Stomach smooth muscle (tissue), 2 donors: ENCODE measurements around the gene PRKAR1B.
"Not testable (repeated sequence)": the region's sequence is repeated elsewhere in the genome, so short reads cannot be mapped to it uniquely, and the experiment has no call there.

Experiments used
- H3K27ac ChIP-seq: one replicate; pipeline ENCODE4 v1.7.0; 2013; ENCODE audit warnings: mild to moderate bottlenecking, low read length, inconsistent platforms
- H3K27me3 ChIP-seq, 2 donors: one replicate each; pipeline ENCODE4 v1.7.0; 2013; ENCODE audit warnings: low read length in 2 of 2; ENCODE audit not compliant: insufficient read depth in 2 of 2, control insufficient read depth in 1 of 2
- H3K36me3 ChIP-seq, 2 donors: one replicate each; pipeline ENCODE4 v1.7.0; 2013; ENCODE audit warnings: low read length in 2 of 2; ENCODE audit not compliant: control insufficient read depth in 2 of 2, insufficient read depth in 2 of 2
- H3K4me1 ChIP-seq: one replicate; pipeline ENCODE4 v1.7.0; 2013; ENCODE audit warnings: low read length; ENCODE audit not compliant: control insufficient read depth, insufficient read depth
- H3K4me3 ChIP-seq, 2 donors: one replicate each; pipeline ENCODE4 v1.7.0; 2013; ENCODE audit warnings: low read length in 2 of 2
- H3K9ac ChIP-seq, 2 donors: one replicate each; pipeline ENCODE4 v1.7.0; 2013; ENCODE audit warnings: low read length in 2 of 2, mild to moderate bottlenecking in 1 of 2
- H3K9me3 ChIP-seq, 2 donors: one replicate each; pipeline ENCODE4 v1.7.0; 2013; ENCODE audit warnings: low read length in 2 of 2; ENCODE audit not compliant: control insufficient read depth in 2 of 2
- donor health status: healthy.
- donor health status: Pancreatic carcinoma.

PRKAR1B gene

GRCh38 chr7:747186-747585, 20.1 kb upstream of the PRKAR1B start:
- H3K27ac ChIP-seq = no peak overlapping the region
- H3K4me3 ChIP-seq = no peak overlapping the region
- peaks cover 11 to 19% of the 10 kb centered on the region in 2 donors for H3K36me3 ChIP-seq
- H3K4me1 ChIP-seq = peaks cover 2% of the 10 kb centered on the region
- H3K9me3 ChIP-seq = no peaks in the 10 kb centered on the region
- H3K27me3 ChIP-seq = no peaks in the 10 kb centered on the region
- no peak overlapping the region for H3K9ac ChIP-seq

- peaks cover 2% of the 10 kb centered on the region for H3K4me1 ChIP-seq
- H3K27ac ChIP-seq = no peak overlapping the region
- no peak overlapping the region for H3K9ac ChIP-seq
- no peak overlapping the region for H3K4me3 ChIP-seq
- no peaks in the 10 kb centered on the region for H3K9me3 ChIP-seq
- peaks cover 15 to 23% of the 10 kb centered on the region in 2 donors for H3K36me3 ChIP-seq
- H3K27me3 ChIP-seq = no peaks in the 10 kb centered on the region
These were observed 19.3 kb upstream of the PRKAR1B start for GRCh38 chr7:746155-747061.

- Histone ChIP-seq H3K36me3 (peaks cover 15 to 30% of the 10 kb centered on the region in 2 donors), H3K27ac (no peak overlapping the region), H3K27me3 (no peaks in the 10 kb centered on the region), H3K4me3 (no peak overlapping the region), H3K4me1 (peaks cover 2% of the 10 kb centered on the region), H3K9me3 (no peaks in the 10 kb centered on the region), H3K9ac (no peak overlapping the region)
These were observed 18.5 kb upstream of the PRKAR1B start for GRCh38 chr7:745431-746154.

- no peak overlapping the region for H3K4me3 ChIP-seq
- no peaks in the 10 kb centered on the region for H3K9me3 ChIP-seq
- H3K27me3 ChIP-seq = no peaks in the 10 kb centered on the region
- H3K36me3 ChIP-seq = peaks cover 15 to 35% of the 10 kb centered on the region in 2 donors
- peaks cover 2% of the 10 kb centered on the region for H3K4me1 ChIP-seq
- H3K9ac ChIP-seq = no peak overlapping the region
- no peak overlapping the region for H3K27ac ChIP-seq
These were observed 17.9 kb upstream of the PRKAR1B start for GRCh38 chr7:744854-745430.

- not testable (repeated sequence) for H3K9me3 ChIP-seq, H3K4me3 ChIP-seq, H3K4me1 ChIP-seq, H3K27ac ChIP-seq, H3K9ac ChIP-seq, H3K27me3 ChIP-seq
- H3K36me3 ChIP-seq = peaks cover 15 to 33% of the 10 kb centered on the region in 2 donors
These were observed 17.0 kb upstream of the PRKAR1B start for GRCh38 chr7:744128-744520.

- not testable (repeated sequence) for H3K27me3 ChIP-seq, H3K9ac ChIP-seq, H3K4me1 ChIP-seq, H3K27ac ChIP-seq, H3K4me3 ChIP-seq, H3K9me3 ChIP-seq
- H3K36me3 ChIP-seq = peaks cover 15 to 32% of the 10 kb centered on the region in 2 donors
These were observed 16.5 kb upstream of the PRKAR1B start for GRCh38 chr7:743341-744127.

- H3K4me3 ChIP-seq = no peak overlapping the region
- H3K9ac ChIP-seq = no peak overlapping the region
- H3K27ac ChIP-seq = no peak overlapping the region
- no peaks in the 10 kb centered on the region for H3K4me1 ChIP-seq
- peaks cover 15 to 32% of the 10 kb centered on the region in 2 donors for H3K36me3 ChIP-seq
- no peaks in the 10 kb centered on the region for H3K27me3 ChIP-seq
- no peaks in the 10 kb centered on the region for H3K9me3 ChIP-seq
These were observed 15.7 kb upstream of the PRKAR1B start for GRCh38 chr7:742791-743190.

GRCh38 chr7:741850-742249, 14.8 kb upstream of the PRKAR1B start:
- Histone ChIP-seq H3K27ac (no peak overlapping the region), H3K36me3 (peaks cover 15 to 32% of the 10 kb centered on the region in 2 donors)

GRCh38 chr7:741191-741671, 14.2 kb upstream of the PRKAR1B start:
- Histone ChIP-seq H3K36me3 (peaks cover 15 to 32% of the 10 kb centered on the region in 2 donors), H3K4me1 (no peaks in the 10 kb centered on the region), H3K27ac (no peak overlapping the region), H3K9me3 (no peaks in the 10 kb centered on the region), H3K4me3 (no peak overlapping the region), H3K9ac (no peak overlapping the region), H3K27me3 (no peaks in the 10 kb centered on the region)

More at GRCh38 chr7:741850-742249, 14.8 kb upstream of the PRKAR1B start:
- no peak overlapping the region for H3K4me3 ChIP-seq
- H3K9me3 ChIP-seq = no peaks in the 10 kb centered on the region
- no peak overlapping the region for H3K9ac ChIP-seq
- no peaks in the 10 kb centered on the region for H3K27me3 ChIP-seq
- no peaks in the 10 kb centered on the region for H3K4me1 ChIP-seq
